ENCODE results near the gene ENPP1.
A peak's percentile ranks its signal among the peaks of the same experiment; 100 is the strongest.

ENPP1 gene

GRCh38 chr6:131787766-131788712 is 19.8 kb upstream of the ENPP1 start:
- DNase-seq, result peak; percentile 18 to 90 (median 59)

GRCh38 chr6:131789219-131789618 is 18.6 kb upstream of the ENPP1 start:
- DNase-seq, result no peak

GRCh38 chr6:131791476-131791875 is 16.3 kb upstream of the ENPP1 start:
- DNase-seq, result no peak

GRCh38 chr6:131792091-131792496 is 15.7 kb upstream of the ENPP1 start:
- no peak for DNase-seq

- no peak for DNase-seq
Observed at GRCh38 chr6:131795366-131795765, 12.5 kb upstream of the ENPP1 start.

- no peak for DNase-seq
Observed at GRCh38 chr6:131802347-131802746, 5.5 kb upstream of the ENPP1 start.

- DNase-seq, result no peak
Observed at GRCh38 chr6:131803007-131803769, 4.6 kb upstream of the ENPP1 start.

- DNase-seq, result no peak
Observed at GRCh38 chr6:131804131-131804530, 3.7 kb upstream of the ENPP1 start.

- DNase-seq, result no peak
Observed at GRCh38 chr6:131807321-131807643, 538 bp upstream of the ENPP1 start.

GRCh38 chr6:131808460-131809269 is 845 bp downstream of the ENPP1 start:
- DNase-seq, result no peak

GRCh38 chr6:131811500-131811899 is 3.7 kb downstream of the ENPP1 start:
- DNase-seq, result no peak

- DNase-seq, result no peak
Observed at GRCh38 chr6:131813991-131814390, 6.2 kb downstream of the ENPP1 start.

- no peak for DNase-seq
Observed at GRCh38 chr6:131816869-131817268, 9.0 kb downstream of the ENPP1 start.

GRCh38 chr6:131819572-131820124 is 11.8 kb downstream of the ENPP1 start:
- DNase-seq, result no peak

GRCh38 chr6:131821010-131821807 is 13.4 kb downstream of the ENPP1 start:
- no peak for DNase-seq

GRCh38 chr6:131822119-131822518 is 14.3 kb downstream of the ENPP1 start:
- no peak for DNase-seq

- no peak for DNase-seq
Observed at GRCh38 chr6:131823276-131823902, 15.6 kb downstream of the ENPP1 start.

GRCh38 chr6:131825946-131826345 is 18.1 kb downstream of the ENPP1 start:
- DNase-seq, result no peak

GRCh38 chr6:131828080-131828479 is 20.3 kb downstream of the ENPP1 start:
- DNase-seq, result no peak

- DNase-seq, result no peak
Observed at GRCh38 chr6:131828951-131829350, 21.1 kb downstream of the ENPP1 start.

- DNase-seq, result no peak
Observed at GRCh38 chr6:131831392-131831791, 23.6 kb downstream of the ENPP1 start.

GRCh38 chr6:131831886-131832285 is 24.1 kb downstream of the ENPP1 start:
- no peak for DNase-seq
